H1 (cell line): ENCODE results near the gene KCMF1. TPM values are rescaled to one million over a fixed set of nuclear protein-coding genes. Genes with fewer than 3 reads are reported as not detected.

Experiments used
- MAFK ChIP-seq: IDR thresholded peaks from 2 replicates; pipeline ENCODE4 v1.6.1; 2012; ENCODE audit warnings: low read depth, mild to moderate bottlenecking, improper control_type of control experiment, low read length
- RXRA ChIP-seq: IDR thresholded peaks from 2 replicates; pipeline ENCODE4 v1.6.1; 2011; ENCODE audit warnings: low read depth, mild to moderate bottlenecking, low read length, moderate library complexity; ENCODE audit not compliant: insufficient read depth
- TCF12 ChIP-seq: IDR thresholded peaks from 2 replicates; pipeline ENCODE4 v1.6.1; 2011; ENCODE audit warnings: low read depth, mild to moderate bottlenecking, low read length
- polyA plus RNA-seq, 7 experiments: library from polyadenylated mRNA; depleted of rRNA in 3 of 7; stranded (reverse) in 5 of 7; unstranded in 2 of 7; fragments of >200 nt in 5 of 7; fragments of 200-250 nt in 2 of 7; gene quantifications; 1 replicate in 5 of 7; 2 replicates in 1 of 7; 4 replicates in 1 of 7; pipeline versions ENCODE4 v1.2.1 to v1.2.3, GENCODE V29; 2011 to 2013; ENCODE audit warnings: missing spikeins in 2 of 7, mixed read lengths in 2 of 7
- total RNA-seq: library from RNA; stranded (reverse); fragmentation: NEBNext Ultra II Directional; extraction: Animal tissue kit (Norgen Biotek cat#: 25700); gene quantifications from 2 replicates; pipeline ENCODE4 v1.2.1, GENCODE V29; 2021

Gene KCMF1
- total and polyA plus RNA-seq, 2 of the 8 experiments (the other 6 are each of a cell fraction or from before 2014, with no cell fraction given): 86.9 to 149 TPM

DNA sequence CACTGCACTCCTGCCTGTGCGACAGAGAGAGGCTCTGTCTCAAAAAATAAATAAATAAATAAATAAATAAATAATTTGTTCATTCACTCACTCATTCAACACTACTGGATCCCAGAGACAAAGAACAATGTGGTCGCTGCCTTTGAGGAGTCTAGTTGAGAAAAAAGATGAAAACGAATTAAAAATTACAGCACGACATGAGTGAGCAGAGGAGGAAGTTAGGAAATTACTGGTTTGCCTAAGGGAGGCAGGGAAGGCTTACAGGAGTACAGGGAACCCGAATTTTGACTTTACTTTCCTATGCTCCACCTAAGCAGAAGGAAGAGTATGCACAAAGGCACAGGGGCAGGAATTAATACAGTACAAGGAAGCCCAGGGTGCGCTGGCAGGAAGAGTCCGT is 4.2 kb upstream of the KCMF1 start (continued):
- TF ChIP-seq TCF12 (no peak), RXRA (no peak), MAFK (no peak)
